Activated CD4-positive, alpha-beta T cell treated with anti-CD3 and anti-CD28 coated beads for 24 hours (primary cell): ENCODE results near the gene ANO7.

Experiments
- DNase-seq, 2 donors: peaks; one replicate each; pipeline ENCODE4 v3.0.0-alpha.2; 2020; ENCODE audit warnings: low read depth in 2 of 2

The ANO7 gene

DNA sequence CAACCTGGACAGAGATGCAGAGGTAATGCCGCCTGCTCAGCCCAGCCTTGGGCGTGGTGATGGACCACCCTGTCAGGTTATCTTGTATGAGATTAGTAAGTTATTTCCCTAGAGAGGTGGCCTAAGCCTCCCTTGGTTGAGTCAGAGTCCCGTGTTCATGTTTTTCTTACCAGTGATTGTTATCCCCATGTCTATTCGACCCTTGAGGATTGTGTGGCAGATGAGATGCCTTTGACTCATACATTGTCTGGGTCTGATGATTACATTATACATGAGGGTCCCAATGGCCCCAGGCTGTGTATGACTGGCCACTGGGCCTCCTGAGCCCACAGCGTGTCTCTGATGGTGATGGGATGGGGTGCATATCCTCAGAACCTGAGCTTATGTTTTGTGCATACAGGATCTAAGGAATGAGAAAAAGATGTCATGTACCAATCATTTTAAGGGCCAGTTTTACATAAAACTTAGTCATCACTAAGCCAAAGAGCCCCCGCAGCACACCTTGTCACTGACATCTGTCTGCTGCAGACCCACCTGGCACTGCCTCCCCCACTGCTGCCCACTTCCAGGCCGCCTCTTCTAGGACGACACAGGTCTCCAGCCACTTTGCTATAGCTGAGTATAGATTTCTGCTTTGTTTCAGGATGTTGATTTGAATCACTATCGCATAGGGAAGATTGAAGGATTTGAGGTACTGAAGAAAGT, 30.5 kb upstream of the ANO7 start:
- DNase-seq: no peak

GRCh38 chr2:241158546-241158900, 30.0 kb upstream of the ANO7 start:
- no peak for DNase-seq

DNA sequence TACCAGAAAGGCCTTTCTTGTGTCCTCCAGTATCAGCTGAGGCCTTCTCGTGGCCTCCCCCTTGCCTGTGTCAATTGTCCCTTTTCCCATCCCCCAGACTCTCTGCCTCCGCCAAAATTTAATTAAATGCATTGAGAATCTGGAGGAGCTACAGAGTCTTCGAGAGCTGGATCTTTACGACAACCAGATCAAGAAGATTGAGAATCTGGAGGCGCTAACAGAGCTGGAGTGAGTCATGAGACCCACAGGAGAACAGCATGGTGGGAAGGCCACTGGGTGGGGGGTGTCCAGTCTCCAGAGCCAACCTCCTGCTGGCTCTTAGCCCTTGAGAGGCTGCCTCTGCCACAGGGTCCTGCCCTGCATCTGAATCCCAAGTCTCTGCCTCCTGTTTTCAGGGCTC, 29.4 kb upstream of the ANO7 start:
- DNase-seq: no peak

- no peak for DNase-seq
Measured at GRCh38 chr2:241160318-241160717, 28.2 kb upstream of the ANO7 start.

GRCh38 chr2:241161646-241162281, 26.7 kb upstream of the ANO7 start:
- no peak for DNase-seq

GRCh38 chr2:241163601-241164118, 24.8 kb upstream of the ANO7 start:
- no peak for DNase-seq

- no peak for DNase-seq
Measured at GRCh38 chr2:241168366-241168765, 20.1 kb upstream of the ANO7 start.

GRCh38 chr2:241173557-241173956, 14.9 kb upstream of the ANO7 start:
- DNase-seq: no peak

DNA sequence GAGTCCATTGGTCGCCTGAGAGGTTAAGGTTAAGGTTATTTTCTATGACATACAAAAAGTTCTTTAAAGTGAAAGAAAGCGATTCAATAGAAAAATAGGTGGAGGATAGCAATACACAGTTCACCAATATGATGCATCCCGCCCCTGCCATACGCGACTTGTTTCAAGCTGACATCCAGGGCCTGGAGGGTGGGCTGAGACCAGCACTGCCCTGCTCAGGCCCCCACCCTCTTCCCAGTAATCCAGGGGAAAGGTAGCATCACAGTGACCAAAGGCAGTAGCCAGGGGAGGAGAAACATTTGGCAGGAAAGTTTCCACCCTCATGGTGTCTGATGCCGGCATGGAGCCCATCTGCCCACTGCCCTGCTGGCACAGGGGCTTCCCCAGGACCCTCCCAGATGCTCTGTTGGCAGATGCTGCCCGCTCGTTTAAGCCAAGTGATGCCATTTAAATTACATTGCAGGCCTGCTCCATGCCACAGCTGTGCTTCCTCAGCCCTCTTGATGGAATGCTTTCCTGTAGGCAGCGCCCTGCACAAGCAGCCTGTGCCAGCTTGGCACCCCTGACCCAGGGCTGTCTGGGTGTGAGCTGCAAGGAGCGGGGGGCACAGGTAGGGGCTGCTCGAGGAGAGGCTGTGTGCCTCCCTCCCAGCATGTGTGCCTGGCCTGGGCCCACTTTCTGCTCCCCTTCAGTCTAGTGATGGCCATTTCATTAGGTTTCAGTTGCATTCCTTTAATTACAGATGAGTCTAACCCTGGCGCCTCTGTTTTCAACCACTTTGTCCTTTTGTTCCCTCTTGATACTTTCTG, 10.7 kb upstream of the ANO7 start:
- DNase-seq: no peak

- DNase-seq: no peak
Measured at GRCh38 chr2:241178961-241179360, 9.5 kb upstream of the ANO7 start.

DNA sequence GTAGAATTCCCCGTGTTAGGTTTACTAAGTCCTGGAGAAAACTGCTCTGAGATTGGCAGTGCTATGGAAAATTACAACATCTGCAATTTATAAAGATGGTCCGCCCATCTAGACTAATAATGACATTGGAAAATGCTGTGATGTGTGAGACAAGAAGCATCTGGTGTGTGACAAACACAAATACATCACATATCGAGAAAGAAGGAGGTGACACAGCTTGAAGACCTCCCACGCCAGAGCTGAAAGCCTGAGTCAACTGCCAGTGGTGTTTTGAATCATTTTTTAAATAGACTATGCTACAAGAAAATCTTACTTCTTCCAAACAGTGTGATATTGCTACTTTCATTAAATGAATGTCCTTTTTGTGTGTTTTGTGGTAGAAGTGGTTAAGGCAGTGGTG, 8.6 kb upstream of the ANO7 start:
- DNase-seq: peak in 1 of 2 donors; percentile 4

DNA sequence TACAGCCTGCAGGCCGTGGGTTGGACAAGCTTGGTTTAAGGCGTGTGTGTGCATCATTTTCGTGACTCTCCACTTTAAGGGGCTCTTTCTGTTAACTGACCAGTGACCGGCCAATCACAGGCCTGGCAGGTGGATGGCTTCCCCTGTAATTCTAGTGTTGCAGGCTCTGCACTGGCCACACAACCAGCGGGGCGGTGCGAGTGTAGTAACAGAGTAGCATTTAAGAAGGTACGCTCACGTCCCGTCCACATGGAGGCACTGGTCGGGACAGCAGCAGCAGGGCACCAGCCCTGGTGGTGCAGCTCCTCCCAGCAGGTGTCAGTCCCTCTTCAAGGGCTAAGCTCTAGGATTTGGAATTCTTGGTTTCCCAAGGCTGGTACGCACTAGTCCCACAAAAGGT, 8.0 kb upstream of the ANO7 start:
- DNase-seq: no peak

DNA sequence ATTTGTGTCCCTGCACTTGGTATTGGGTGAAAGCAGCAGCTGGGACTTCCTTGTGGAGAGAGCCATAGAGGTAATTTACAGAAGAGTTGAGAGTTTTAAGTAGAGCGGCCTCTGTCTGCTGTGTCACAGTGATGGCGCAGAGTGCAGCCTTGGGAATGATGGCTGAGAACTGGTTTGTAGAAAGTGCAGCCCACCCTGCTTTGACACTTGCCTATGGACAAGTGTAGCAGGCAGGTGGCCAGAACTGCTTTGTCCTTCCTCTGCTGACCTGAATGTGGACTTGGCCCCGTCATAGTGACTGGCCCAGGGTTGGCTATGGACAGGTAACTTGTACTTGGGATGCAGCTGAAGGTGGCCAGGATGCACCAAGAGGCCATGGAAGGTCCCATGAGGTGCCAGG, 6.4 kb upstream of the ANO7 start:
- DNase-seq: no peak

- no peak for DNase-seq
Measured at GRCh38 chr2:241182531-241183133, 5.8 kb upstream of the ANO7 start.

- no peak for DNase-seq
Measured at GRCh38 chr2:241183221-241183620, 5.3 kb upstream of the ANO7 start.

DNA sequence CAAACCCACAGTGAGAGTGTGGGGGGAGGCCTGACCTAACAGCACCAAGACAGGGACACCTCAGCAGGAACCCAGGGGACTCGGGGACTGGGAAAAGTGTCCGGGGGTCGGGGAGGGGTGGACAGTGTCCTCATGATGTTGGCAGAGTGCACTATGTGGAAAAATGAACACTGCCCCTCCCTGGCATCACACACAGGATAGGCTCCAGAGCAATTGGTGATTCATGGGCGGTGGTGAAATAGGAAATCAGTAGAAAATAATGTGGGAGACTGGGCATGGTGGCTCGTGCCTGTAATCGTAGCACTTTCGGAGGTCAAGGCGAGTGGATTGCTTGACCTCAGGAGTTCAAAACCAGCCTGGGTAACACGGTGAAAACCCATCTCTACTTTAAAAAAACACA, 3.6 kb upstream of the ANO7 start:
- no peak for DNase-seq

- DNase-seq: no peak
Measured at GRCh38 chr2:241185961-241186360, 2.5 kb upstream of the ANO7 start.

GRCh38 chr2:241187101-241187917, 1.2 kb upstream of the ANO7 start:
- DNase-seq: no peak

- no peak for DNase-seq
Measured at GRCh38 chr2:241187918-241188234, 601 bp upstream of the ANO7 start.

GRCh38 chr2:241189093-241189855, 797 bp downstream of the ANO7 start:
- DNase-seq: no peak

- no peak for DNase-seq
Measured at GRCh38 chr2:241189856-241190201, 1.4 kb downstream of the ANO7 start.
